ENCODE results near the gene BAIAP2. TPM values are rescaled to one million over a fixed set of nuclear protein-coding genes. Genes with fewer than 3 reads are reported as not detected.

The BAIAP2 gene
- total RNA-seq, 1 donor from 2014 or later = 119 TPM

DNA sequence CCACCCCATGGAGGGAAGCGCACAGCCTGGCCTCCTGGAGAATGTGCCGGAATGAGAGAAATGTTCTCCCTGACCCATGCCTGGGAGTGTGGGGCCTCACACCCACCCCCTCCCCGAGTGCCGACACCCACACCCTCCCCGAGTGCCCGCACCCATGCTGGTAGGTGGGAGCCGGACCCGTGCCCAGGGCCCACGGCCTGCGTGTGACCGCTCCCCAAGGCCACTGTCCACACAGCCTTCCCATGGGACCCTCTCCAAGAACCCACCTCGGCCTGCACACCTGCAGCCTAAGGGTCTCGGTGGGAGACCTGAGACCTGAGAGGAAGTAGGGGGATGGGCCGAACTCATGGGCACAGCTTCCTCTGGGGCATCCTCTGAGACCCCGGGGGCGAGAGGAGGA is 127.0 kb downstream of the BAIAP2 start:
- DNase-seq = no peak
- intact Hi-C loops (cut with DNase I) = no loop called here
- Histone ChIP-seq H3K36me3 (no peaks in the 10 kb centered on the region), H3K27ac (no peak overlapping the region), H3K27me3 (ENCODE audit: low read depth) (peaks cover 29% of the 10 kb centered on the region), H3K4me3 (no peak overlapping the region), H3K4me1 (peaks cover 20% of the 10 kb centered on the region), H3K9me3 (no peaks in the 10 kb centered on the region)
- TF ChIP-seq, protein P1, sequence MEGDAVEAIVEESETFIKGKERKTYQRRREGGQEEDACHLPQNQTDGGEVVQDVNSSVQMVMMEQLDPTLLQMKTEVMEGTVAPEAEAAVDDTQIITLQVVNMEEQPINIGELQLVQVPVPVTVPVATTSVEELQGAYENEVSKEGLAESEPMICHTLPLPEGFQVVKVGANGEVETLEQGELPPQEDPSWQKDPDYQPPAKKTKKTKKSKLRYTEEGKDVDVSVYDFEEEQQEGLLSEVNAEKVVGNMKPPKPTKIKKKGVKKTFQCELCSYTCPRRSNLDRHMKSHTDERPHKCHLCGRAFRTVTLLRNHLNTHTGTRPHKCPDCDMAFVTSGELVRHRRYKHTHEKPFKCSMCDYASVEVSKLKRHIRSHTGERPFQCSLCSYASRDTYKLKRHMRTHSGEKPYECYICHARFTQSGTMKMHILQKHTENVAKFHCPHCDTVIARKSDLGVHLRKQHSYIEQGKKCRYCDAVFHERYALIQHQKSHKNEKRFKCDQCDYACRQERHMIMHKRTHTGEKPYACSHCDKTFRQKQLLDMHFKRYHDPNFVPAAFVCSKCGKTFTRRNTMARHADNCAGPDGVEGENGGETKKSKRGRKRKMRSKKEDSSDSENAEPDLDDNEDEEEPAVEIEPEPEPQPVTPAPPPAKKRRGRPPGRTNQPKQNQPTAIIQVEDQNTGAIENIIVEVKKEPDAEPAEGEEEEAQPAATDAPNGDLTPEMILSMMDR (IDR thresholded peaks at IDR 0.05) = no peak
- ATAC-seq = no peak

DNA sequence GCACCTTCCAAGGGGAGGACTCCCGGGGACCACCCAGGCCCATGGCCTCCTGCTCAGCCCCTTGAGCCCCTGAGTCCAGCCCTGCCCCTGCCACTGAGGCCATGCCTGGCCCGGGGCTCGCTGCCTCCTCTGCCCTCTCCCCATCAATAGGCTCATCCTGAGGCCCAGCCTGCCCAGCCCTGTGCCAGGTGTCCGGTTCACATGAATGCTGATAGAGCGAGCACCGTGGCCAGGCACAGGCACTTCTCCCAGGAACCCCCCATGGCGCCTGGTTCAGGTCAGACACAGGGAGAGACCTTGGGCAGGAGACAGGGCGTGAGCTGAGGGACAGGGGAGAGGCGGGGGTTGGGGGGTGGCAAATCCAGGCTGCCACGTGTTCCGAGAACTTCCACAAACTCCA is 127.5 kb downstream of the BAIAP2 start:
- TF ChIP-seq, protein P1 (IDR thresholded peaks at IDR 0.05) = no peak
- intact Hi-C loops (cut with DNase I) = no loop called here
- DNase-seq (peak; percentile 36), ATAC-seq (no peak)
- Histone ChIP-seq H3K27ac (no peak overlapping the region), H3K4me1 (peaks cover 20% of the 10 kb centered on the region), H3K27me3 (ENCODE audit: low read depth) (peaks cover 30% of the 10 kb centered on the region), H3K4me3 (no peak overlapping the region), H3K36me3 (no peaks in the 10 kb centered on the region), H3K9me3 (no peaks in the 10 kb centered on the region)

DNA sequence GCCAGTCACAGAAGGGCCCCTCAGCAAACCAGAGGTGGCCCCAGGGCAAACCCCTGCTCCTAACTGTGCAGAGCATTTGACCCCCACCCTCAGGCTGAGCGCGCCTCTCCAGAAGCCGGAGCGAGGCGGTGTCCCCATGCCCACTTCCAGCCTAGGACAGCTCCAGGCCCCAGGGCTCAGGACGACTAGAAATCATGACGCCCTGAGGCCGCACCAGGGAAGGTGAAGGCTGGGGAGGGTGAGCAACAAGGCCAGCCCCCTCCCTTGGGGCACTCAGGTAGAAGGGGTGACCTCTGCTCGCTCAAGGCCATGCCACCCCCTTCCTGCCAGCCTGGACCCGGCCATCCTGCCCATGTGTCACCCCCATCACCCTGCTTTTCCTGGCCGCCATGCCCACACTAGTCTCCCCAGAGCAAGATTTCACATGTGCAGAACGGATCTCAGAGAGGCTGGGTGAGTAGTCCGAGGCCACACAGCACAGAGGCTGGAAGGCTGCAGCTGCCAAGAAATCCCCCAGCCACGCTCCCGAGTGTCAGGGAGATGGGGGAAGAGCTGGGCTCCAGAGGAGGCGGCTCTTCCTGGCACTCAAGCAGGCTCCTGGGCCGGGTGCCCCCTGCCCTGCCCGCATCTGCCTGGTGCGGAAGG is 128.2 kb downstream of the BAIAP2 start:
- no peak overlapping the region for H3K4me3 ChIP-seq
- no peaks in the 10 kb centered on the region for H3K9me3 ChIP-seq
- peaks cover 20% of the 10 kb centered on the region for H3K4me1 ChIP-seq
- no peak overlapping the region for H3K27ac ChIP-seq
- DNase-seq = peak; percentile 40
- intact Hi-C loops (cut with DNase I) = no loop called here
- H3K36me3 ChIP-seq = no peaks in the 10 kb centered on the region
- TF ChIP-seq, protein P1 (IDR thresholded peaks at IDR 0.05) = no peak
- no peak for ATAC-seq
- H3K27me3 ChIP-seq (ENCODE audit: low read depth) = peaks cover 30% of the 10 kb centered on the region

GRCh38 chr17:81163703-81164370 is 128.9 kb downstream of the BAIAP2 start:
- TF ChIP-seq, protein P1 (IDR thresholded peaks at IDR 0.05) = no peak
- Histone ChIP-seq H3K27ac (no peak overlapping the region), H3K4me1 (peaks cover 20% of the 10 kb centered on the region), H3K36me3 (no peaks in the 10 kb centered on the region), H3K27me3 (ENCODE audit: low read depth) (peaks cover 30% of the 10 kb centered on the region), H3K4me3 (no peak overlapping the region), H3K9me3 (no peaks in the 10 kb centered on the region)
- ATAC-seq (no peak), DNase-seq (peak; percentile 30)
- intact Hi-C loops (cut with DNase I) = no loop called here

GRCh38 chr17:81164371-81165245 is 129.7 kb downstream of the BAIAP2 start:
- ATAC-seq (no peak), DNase-seq (peak; percentile 39)
- TF ChIP-seq, protein P1 (IDR thresholded peaks at IDR 0.05) = no peak
- no peaks in the 10 kb centered on the region for H3K9me3 ChIP-seq
- H3K4me1 ChIP-seq = peaks cover 18% of the 10 kb centered on the region
- H3K27me3 ChIP-seq (ENCODE audit: low read depth) = peaks cover 30% of the 10 kb centered on the region
- intact Hi-C loops (cut with DNase I) = no loop called here
- H3K4me3 ChIP-seq = no peak overlapping the region
- H3K36me3 ChIP-seq = no peaks in the 10 kb centered on the region
- H3K27ac ChIP-seq = no peak overlapping the region

All from lower lobe of right lung (tissue), 2 donors.